ENCODE data around the gene CCDC152. TPM values are rescaled to one million over a fixed set of nuclear protein-coding genes. Genes with fewer than 3 reads are reported as not detected.

Gene CCDC152
- total RNA-seq, 4 donors from 2014 or later = 1.2 to 5.4 (median 1.7) TPM

DNA sequence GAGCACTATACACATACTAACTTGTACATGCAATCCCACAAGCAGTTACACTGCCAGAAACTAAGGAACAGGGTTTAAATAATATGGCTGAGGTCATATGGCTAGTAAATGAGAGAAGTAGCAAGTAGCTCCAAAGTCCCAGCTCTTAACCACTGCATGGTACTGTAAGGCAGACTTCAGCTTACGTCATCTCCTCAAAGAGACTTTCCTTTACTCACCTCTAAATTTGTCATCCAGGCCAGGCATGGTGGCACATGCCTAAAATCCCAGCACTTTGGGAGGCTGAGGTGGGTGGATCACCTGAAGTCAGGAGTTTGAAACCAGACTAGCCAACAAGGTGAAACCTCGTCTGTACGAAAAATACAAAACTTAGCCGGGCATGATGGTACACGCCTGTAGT lies 75.4 kb downstream of the CCDC152 start:
- TF ChIP-seq, protein P1, sequence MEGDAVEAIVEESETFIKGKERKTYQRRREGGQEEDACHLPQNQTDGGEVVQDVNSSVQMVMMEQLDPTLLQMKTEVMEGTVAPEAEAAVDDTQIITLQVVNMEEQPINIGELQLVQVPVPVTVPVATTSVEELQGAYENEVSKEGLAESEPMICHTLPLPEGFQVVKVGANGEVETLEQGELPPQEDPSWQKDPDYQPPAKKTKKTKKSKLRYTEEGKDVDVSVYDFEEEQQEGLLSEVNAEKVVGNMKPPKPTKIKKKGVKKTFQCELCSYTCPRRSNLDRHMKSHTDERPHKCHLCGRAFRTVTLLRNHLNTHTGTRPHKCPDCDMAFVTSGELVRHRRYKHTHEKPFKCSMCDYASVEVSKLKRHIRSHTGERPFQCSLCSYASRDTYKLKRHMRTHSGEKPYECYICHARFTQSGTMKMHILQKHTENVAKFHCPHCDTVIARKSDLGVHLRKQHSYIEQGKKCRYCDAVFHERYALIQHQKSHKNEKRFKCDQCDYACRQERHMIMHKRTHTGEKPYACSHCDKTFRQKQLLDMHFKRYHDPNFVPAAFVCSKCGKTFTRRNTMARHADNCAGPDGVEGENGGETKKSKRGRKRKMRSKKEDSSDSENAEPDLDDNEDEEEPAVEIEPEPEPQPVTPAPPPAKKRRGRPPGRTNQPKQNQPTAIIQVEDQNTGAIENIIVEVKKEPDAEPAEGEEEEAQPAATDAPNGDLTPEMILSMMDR (IDR thresholded peaks at IDR 0.05; ENCODE audit: low read depth) = no peak

DNA sequence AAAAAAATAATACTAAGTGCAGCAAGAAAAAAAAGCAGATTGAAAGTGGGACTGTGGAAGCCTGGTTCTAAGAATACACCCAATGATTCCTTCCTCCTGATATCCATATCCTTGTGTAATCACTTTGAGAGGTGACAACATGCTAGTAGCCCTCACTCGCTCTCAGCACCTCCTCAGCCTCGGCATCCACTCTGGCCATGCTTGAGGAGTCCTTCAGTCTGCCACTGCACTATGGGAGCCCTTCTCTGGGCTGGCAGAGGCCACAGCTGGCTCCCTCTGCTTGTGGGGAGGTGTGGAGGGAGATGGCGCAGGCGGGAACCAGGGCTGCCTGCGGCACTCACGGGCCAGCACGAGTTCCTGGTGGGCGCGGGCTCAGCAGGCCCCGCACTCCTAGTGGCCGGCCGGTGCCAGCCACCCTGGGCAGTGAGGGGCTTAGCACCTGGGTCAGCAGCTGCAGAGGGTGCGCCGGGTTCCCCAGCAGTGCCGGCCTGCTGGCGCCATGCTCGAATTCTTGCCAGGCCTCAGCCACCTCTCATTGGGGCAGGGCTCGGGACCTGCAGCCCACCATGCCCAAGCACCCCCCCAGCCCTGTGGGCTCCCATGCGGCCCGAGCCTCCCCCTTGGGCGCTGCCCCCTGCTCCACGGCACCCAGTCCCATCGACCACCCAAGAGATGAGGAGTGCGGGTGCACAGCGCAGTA lies 79.6 kb downstream of the CCDC152 start:
- TF ChIP-seq, protein P1 (IDR thresholded peaks at IDR 0.05; ENCODE audit: low read depth) = no peak

DNA sequence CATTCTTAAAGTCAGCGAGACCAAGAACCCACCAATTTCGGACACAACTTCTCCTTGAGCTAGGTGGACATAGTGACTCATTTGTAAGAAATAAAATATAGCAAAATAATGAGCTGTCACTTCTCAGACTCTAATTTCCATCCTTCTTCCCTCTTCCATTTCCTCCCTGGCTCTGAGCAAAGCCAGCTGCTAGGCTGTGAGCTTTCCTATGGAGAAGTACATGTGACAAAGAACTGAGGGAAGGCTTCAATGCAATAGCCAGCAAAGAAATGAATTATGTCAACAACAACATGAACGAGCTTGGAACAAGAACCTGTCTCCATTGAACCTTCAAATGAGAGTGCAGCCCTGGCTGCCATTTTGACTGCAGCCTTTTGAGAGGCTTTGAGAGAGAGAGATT lies 81.0 kb downstream of the CCDC152 start:
- TF ChIP-seq, protein P1 (IDR thresholded peaks at IDR 0.05; ENCODE audit: low read depth) = no peak

DNA sequence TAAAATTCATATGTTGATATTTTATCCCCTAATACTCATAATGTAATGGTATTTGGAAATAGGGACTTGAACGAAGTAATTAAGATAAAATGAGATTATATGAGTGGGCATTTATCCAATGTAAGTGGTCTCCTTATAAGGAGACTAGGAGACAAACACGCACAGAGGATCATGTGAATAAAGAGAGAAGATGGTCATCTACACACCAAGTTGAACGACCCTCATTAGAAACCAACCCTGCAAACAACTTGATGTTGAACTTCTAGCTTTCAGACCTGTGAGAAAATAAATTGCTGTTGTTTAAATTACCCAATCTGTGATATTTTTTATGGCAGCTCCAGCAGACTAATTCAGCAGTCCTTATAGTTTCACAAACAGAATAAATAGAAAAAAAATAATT lies 82.6 kb downstream of the CCDC152 start:
- TF ChIP-seq, protein P1 (IDR thresholded peaks at IDR 0.05; ENCODE audit: low read depth) = no peak

DNA sequence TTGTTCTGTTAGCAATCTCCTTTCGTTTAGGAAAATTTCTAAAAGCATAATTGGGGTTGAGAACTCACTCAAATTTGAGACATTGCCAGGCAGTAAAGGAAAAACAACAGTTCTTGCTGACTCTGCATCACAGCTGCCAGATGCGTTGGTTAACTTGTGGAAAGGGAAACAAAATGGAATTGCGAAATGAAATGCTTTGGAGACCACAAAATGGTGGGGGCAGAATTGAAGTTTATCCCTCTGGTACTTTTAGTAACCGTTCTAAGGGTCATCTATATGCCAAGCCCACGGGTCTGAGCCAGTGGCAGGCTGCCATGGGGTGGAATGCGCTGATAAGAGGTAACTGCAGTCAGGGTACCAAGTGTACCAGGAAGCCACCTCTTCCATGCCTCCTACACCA lies 83.7 kb downstream of the CCDC152 start:
- TF ChIP-seq, protein P1 (IDR thresholded peaks at IDR 0.05; ENCODE audit: low read depth) = no peak

DNA sequence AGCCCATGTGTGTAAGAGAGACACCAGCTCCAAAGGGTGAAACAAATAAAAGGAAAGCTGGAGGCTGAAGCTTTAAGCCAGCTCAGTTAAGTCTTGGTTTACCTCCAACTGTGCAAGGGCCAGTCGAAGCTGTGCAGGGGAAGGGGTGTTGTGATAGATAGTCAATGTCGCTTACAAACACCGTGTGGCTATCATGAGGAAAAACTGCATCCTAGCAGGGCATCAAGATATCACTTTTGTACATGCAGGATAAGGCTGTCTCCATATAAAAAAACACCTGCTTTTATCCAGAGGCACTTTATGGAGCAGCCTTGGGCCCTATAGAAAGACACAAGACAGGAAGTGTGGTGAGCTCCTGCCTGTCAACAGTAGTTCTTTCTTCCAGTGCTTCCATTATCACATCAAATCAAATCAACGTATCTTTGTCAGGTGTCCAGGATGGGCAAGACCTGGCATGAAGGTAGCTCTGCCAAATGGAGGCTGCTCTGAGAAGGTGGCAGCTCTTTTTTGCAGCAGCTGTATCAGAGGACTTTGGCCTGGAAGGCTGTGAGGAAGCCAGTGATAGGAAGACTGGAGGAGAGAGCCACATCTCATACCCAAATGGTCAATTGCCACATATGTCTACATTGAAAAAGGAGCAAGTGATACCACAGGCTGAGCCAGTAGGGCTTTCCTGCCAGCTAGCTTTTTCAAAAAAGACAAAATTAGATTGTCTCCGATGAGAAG lies 84.4 kb downstream of the CCDC152 start:
- TF ChIP-seq, protein P1 (IDR thresholded peaks at IDR 0.05; ENCODE audit: low read depth) = no peak

DNA sequence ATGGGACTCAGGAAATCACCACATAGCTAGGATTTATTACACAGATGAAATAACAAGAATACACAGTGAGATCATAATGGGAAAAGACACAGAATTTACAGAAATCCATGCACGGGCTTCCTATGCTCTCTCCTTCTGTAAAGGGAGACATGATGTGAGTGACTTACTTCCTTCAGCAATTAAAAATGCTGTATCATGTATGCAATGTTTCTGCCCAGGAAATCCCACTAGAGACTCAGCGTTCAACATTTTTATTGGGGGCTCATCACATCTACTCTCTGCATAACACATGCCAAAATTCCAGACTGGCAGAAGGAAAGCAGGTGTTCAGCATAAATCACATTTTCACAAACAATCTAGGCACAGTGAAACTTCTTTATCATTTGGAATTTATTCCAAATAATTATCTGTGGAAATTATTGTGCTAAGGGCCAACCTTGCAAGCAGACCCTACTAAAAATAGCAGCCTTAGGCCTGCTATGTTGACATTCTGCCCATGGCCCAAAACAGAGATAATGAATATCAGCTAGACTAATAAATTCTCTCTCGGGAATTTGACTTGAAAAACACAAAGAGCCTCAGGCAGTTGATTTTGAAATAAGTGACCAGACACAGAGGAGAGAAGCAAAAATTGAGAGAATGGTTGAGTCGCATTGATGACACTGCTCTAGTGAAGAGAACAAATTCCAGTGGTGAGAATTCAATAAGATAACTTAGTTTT lies 86.5 kb downstream of the CCDC152 start:
- TF ChIP-seq, protein P1 (IDR thresholded peaks at IDR 0.05; ENCODE audit: low read depth) = no peak

Data from subcutaneous adipose tissue (tissue), 4 donors.